ENCODE data around the gene ANKRD33B. TPM values are rescaled to one million over a fixed set of nuclear protein-coding genes. Genes with fewer than 3 reads are reported as not detected.
"Not testable (repeated sequence)": the region's sequence is repeated elsewhere in the genome, so short reads cannot be mapped to it uniquely, and the experiment has no call there.

ANKRD33B gene
- total RNA-seq, 2 donors from 2014 or later, result 4.1 to 7.4 TPM

DNA sequence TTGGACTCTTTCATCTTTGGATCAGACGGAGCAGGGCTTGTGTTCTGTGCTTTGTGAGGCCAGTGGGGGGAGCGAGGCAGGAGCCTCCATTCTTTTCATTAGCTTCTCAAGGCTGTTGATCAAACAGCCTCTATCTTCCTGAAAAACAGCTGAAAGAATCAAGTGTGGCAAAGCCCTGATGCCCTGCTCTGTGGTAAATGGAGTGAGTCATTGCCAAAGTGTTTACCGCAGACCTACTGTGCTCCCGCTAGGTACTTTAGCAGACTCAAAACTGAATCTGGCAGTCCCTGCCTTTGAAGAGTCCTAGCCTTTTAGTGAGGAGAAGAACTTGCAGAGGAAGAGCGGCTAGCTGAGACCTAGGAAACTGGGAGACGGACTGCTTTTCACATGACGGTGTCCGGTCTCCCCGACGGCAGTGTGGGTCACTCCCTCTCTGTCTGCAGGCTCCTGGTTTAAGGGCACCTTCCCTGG is 3.3 kb downstream of the ANKRD33B start:
- Histone ChIP-seq H3K36me3 (no peaks in the 10 kb centered on the region), H3K4me3 (no peak overlapping the region), H3K27me3 (replicated peaks; ENCODE audit: insufficient read depth) (no peaks in the 10 kb centered on the region), H3K27ac (peak overlapping the region; percentile 46 to 60), H3K4me1 (replicated peaks) (no peaks in the 10 kb centered on the region), H3K9me3 (no peaks in the 10 kb centered on the region)
- TF ChIP-seq, protein P1, sequence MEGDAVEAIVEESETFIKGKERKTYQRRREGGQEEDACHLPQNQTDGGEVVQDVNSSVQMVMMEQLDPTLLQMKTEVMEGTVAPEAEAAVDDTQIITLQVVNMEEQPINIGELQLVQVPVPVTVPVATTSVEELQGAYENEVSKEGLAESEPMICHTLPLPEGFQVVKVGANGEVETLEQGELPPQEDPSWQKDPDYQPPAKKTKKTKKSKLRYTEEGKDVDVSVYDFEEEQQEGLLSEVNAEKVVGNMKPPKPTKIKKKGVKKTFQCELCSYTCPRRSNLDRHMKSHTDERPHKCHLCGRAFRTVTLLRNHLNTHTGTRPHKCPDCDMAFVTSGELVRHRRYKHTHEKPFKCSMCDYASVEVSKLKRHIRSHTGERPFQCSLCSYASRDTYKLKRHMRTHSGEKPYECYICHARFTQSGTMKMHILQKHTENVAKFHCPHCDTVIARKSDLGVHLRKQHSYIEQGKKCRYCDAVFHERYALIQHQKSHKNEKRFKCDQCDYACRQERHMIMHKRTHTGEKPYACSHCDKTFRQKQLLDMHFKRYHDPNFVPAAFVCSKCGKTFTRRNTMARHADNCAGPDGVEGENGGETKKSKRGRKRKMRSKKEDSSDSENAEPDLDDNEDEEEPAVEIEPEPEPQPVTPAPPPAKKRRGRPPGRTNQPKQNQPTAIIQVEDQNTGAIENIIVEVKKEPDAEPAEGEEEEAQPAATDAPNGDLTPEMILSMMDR (IDR thresholded peaks at IDR 0.05), result no peak
- TF ChIP-seq POLR2A (IDR thresholded peaks at IDR 0.05) (no peak), POLR2AphosphoS5 (IDR thresholded peaks at IDR 0.05) (no peak)
- intact Hi-C loops (cut with DNase I), result loop anchor here (1.0 to 10.0 kb wide), 2 partner anchors 34 to 198 kb away; partner anchors contain the start of gene DAP
- no peak for DNase-seq (ENCODE audit: low spot score)
- 79% methylated on average over 10 of the region's 10 CpGs for WGBS

DNA sequence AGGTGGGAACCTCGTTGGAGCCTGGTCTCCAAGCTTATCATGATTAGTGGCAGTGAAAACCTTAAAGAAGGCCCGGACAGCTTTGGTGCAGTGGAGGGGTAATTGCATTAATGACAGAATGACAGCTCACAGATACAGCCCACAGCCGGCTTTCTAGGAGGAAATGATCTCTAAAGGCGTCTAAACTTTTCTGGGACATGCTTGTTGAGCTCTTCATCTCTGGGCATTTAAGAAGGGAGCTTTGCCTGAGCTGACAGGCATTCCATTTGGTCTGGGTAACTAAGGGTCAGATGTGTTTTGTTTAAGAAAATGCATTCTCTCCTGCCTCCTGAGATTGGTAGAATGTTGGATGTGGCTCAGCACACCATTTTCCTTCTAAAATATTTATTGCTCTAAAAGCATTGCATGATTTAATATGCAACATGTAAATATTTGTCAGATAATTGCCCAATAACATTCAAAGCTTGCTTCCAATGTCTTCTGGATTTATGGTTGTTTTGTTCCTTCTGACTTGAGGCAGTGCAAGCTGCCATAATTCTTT is 4.0 kb downstream of the ANKRD33B start:
- H3K4me1 ChIP-seq (replicated peaks), result no peaks in the 10 kb centered on the region
- H3K9me3 ChIP-seq, result no peaks in the 10 kb centered on the region
- no peaks in the 10 kb centered on the region for H3K36me3 ChIP-seq
- peak overlapping the region; percentile 25 to 60 for H3K27ac ChIP-seq
- DNase-seq (ENCODE audit: low spot score), result no peak
- H3K27me3 ChIP-seq (replicated peaks; ENCODE audit: insufficient read depth), result no peaks in the 10 kb centered on the region
- WGBS, result 60% methylated on average over 4 of the region's 4 CpGs
- H3K4me3 ChIP-seq, result no peak overlapping the region
- peak; percentile 44 for TF ChIP-seq POLR2AphosphoS5 (IDR thresholded peaks at IDR 0.05)
- TF ChIP-seq, protein P1 (IDR thresholded peaks at IDR 0.05), result no peak
- intact Hi-C loops (cut with DNase I), result loop anchor here (1.0 to 10.0 kb wide), 3 partner anchors 15 to 197 kb away; partner anchors contain the start of gene DAP

DNA sequence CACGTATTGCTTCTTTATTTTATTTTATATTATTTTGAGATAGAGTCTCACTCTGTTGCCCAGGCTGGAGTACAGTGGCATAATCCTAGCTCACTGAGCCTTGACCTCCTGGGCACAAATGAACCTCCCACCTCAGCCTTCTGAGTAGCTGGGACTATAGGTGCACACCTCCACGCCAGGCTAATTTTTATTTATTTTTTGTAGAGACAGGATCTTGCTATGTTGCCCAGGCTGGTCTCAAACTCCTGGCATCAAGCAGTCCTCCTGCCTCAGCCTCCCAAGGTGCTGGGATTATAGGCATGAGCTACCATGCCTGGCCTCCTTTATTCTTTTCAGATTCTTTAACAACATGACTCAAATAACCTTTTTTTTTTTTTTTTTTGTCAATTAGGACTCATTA is 6.7 kb downstream of the ANKRD33B start:
- H3K9me3 ChIP-seq; H3K4me3 ChIP-seq; H3K27ac ChIP-seq; H3K36me3 ChIP-seq; H3K4me1 ChIP-seq (replicated peaks); intact Hi-C loops (cut with DNase I); DNase-seq (ENCODE audit: low spot score); H3K27me3 ChIP-seq (replicated peaks; ENCODE audit: insufficient read depth): not testable (repeated sequence)
- 83% methylated on average over 2 of the region's 2 CpGs for whole genome bisulfite sequencing

DNA sequence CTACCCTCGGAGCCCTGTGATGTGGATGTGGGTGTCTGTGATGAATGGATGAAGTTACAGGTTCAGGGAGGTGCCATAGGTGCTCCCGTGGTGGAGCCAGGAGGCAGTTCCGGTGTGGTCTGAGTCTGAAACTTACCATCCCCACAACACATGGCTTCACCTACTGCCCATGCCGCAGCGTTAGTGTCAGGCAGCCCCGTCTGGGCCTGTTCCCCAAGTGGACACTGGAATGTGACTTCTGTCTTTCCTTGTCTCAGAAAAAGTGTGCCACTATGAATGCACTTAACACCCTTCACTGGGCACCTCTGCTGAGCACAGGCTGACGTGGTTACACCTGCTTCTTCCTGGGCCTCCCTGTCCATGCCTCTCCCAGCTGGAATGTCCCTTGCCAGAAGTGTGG is 8.6 kb downstream of the ANKRD33B start:
- Histone ChIP-seq H3K27ac (no peak overlapping the region), H3K4me3 (no peak overlapping the region), H3K27me3 (replicated peaks; ENCODE audit: insufficient read depth) (no peaks in the 10 kb centered on the region), H3K4me1 (replicated peaks) (no peaks in the 10 kb centered on the region), H3K36me3 (no peaks in the 10 kb centered on the region), H3K9me3 (no peaks in the 10 kb centered on the region)
- intact Hi-C loops (cut with DNase I), result no loop called here
- 84% methylated on average over 7 of the region's 7 CpGs for WGBS
- no peak for DNase-seq (ENCODE audit: low spot score)
- no peak for TF ChIP-seq POLR2A (IDR thresholded peaks at IDR 0.05)
- TF ChIP-seq, protein P1 (IDR thresholded peaks at IDR 0.05), result no peak
- TF ChIP-seq POLR2AphosphoS5 (IDR thresholded peaks at IDR 0.05), result no peak

DNA sequence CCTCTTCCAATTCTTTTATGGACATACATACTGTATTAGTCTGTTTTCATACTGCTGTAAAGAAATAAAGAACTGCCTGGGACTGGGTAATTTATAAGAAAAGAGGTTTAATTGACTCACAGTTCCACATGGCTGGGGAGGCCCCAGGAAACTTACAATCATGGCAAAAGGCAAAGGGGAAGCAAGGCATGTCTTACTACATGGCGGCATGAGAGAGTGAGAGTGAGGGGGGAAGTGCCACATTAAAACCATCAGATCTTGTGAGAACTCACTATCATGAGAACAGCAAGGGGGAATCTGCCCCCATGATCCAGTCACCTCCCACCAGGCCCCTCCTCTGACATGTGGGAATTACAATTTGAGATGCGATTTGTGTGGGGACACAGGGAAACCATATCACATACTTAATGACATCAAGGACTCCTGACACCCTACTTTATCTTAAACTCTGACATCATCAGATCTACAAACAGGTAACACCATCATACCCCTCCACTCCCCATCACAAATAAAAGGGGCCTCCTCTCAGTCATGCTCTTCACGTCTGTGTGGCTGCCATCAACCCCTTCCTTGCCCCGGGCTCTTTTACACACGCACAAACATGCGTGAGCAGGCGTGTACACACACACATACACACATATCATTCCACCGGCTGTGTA is 9.7 kb downstream of the ANKRD33B start:
- no peaks in the 10 kb centered on the region for H3K9me3 ChIP-seq
- no peak overlapping the region for H3K4me3 ChIP-seq
- H3K27me3 ChIP-seq (replicated peaks; ENCODE audit: insufficient read depth), result no peaks in the 10 kb centered on the region
- H3K4me1 ChIP-seq (replicated peaks), result no peaks in the 10 kb centered on the region
- 94% methylated on average over 8 of the region's 8 CpGs for WGBS
- intact Hi-C loops (cut with DNase I), result no loop called here
- no peaks in the 10 kb centered on the region for H3K36me3 ChIP-seq
- no peak for DNase-seq (ENCODE audit: low spot score)
- H3K27ac ChIP-seq, result no peak overlapping the region
- TF ChIP-seq POLR2A (IDR thresholded peaks at IDR 0.05) (no peak), POLR2AphosphoS5 (IDR thresholded peaks at IDR 0.05) (no peak)
- TF ChIP-seq, protein P1 (IDR thresholded peaks at IDR 0.05), result no peak

DNA sequence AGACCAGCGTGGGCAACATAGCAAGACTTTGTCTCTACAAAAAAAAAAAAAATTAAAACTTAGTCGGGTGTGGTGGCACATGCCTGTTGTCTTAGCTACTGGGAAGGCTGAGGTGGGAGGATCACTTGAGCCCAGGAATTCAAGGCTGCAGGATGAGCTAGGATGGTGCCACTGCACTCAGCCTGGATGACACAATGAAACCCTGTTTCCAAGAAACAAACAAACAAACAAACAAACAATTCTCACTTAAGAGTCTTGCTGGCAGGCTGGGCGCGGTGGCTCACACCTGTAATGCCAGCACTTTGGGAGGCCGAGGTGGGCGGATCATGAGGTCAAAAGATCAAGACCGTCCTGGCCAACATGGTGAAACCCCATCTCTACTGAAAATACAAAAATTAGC is 11.0 kb downstream of the ANKRD33B start:
- H3K9me3 ChIP-seq; H3K4me1 ChIP-seq (replicated peaks); DNase-seq (ENCODE audit: low spot score); intact Hi-C loops (cut with DNase I); H3K27me3 ChIP-seq (replicated peaks; ENCODE audit: insufficient read depth); H3K36me3 ChIP-seq; H3K27ac ChIP-seq; H3K4me3 ChIP-seq: not testable (repeated sequence)
- WGBS, result 86% methylated on average over 7 of the region's 7 CpGs
